Erythroblast (primary cell): ENCODE data around the gene CLGN.

Experiments used
- GATA1 ChIP-seq: IDR thresholded peaks from 2 replicates; pipeline ENCODE4 v1.6.1; 2011; ENCODE audit warnings: low read depth, mild to moderate bottlenecking, control low read depth, low read length, moderate library complexity
- POLR2A ChIP-seq: IDR thresholded peaks from 2 replicates; pipeline ENCODE4 v1.6.1; 2011; ENCODE audit warnings: mild to moderate bottlenecking, low read length

DNA sequence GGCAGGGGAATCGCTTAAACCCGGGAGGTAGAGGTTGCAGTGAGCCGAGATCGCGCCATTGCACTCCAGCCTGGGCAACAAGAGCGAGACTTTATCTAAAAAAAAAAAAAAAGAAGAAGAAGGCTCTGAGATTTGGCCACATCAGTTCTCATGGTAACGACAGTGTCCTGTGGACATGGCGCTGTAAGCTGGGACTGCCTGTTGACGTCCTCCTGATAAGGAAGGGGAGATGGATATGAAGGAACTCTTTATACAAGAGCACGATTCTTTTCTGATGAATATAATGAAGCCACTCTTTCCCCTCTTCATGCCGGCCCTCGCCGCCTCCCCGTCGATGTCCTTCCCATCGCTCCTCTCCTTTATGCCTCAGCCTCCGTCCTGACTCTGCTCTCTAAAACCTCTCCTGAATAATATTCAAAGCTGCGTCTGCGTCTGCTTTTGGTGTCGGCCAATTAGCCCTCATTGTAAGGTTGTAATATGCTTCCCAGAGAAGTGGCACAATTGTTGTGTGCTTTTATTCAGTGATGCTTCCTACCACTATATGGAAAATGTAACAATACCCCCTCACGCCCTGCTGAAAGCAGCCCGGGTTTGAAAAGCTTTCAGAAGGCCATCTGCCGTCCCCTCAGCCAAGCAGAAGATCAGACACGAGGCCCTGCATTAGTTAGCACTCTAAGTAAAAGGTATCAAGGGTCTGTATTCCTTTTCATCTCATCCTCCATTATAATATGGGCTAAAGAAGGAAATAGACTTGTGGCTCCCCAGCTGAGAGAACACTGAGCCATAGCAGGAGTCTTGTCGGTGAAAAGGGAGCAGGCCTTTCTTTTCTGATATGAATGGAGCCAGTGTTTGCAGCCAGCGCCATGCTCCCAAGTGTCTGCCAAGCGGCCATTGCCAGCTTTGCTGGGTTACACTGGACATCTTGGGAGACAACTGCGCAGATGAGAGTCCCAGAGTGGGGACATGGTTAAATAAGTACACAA is 76.1 kb downstream of the CLGN start:
- TF ChIP-seq POLR2A (no peak), GATA1 (no peak)
